Thoracic aorta (tissue), 2 donors: Measurements from ENCODE around the gene SAMD4A. TPM values are rescaled to one million over a fixed set of nuclear protein-coding genes. Genes with fewer than 3 reads are reported as not detected.

Experiments
- ATAC-seq: fragments of 150-250 bp; one replicate; pipeline ENCODE4 v1.8.0; 2017; ENCODE audit warnings: low read depth; ENCODE audit not compliant: insufficient number of reproducible peaks, low FRiP score
- DNase-seq: peaks from one replicate; pipeline ENCODE4 v3.0.0-alpha.2; 2020; ENCODE audit warnings: low spot score
- H3K27ac ChIP-seq, 2 donors: fragments of 200-600 bp; sonication (generic); 1 replicate in 1 of 2; 2 replicates in 1 of 2; pipeline ENCODE4 v1.5.1; 2016; ENCODE audit warnings: mild to moderate bottlenecking in 2 of 2, moderate library complexity in 2 of 2
- H3K27me3 ChIP-seq: fragments of 200-600 bp; sonication (generic); replicated peaks from 2 replicates; pipeline ENCODE4 v1.6.0; 2016; ENCODE audit warnings: mild to moderate bottlenecking; ENCODE audit not compliant: insufficient read depth
- H3K36me3 ChIP-seq: fragments of 200-600 bp; sonication (generic); one replicate; pipeline ENCODE4 v1.5.1; 2016
- H3K4me1 ChIP-seq, 2 donors: fragments of 200-600 bp; sonication (generic); 1 replicate in 1 of 2; 2 replicates in 1 of 2; pipeline versions ENCODE4 v1.5.1 to v1.6.0; 2016; ENCODE audit warnings: low read depth in 2 of 2, mild to moderate bottlenecking in 1 of 2; ENCODE audit not compliant: control insufficient read depth in 1 of 2
- H3K4me3 ChIP-seq: fragments of 200-600 bp; sonication (generic); 2 replicates; pipeline ENCODE4 v1.5.1; 2016; ENCODE audit warnings: mild to moderate bottlenecking
- H3K9me3 ChIP-seq: fragments of 200-600 bp; sonication (generic); 2 replicates; pipeline ENCODE4 v1.5.1; 2016
- total RNA-seq, 2 donors: library from RNA; depleted of rRNA; stranded (reverse); fragments of >200 nt; gene quantifications; one replicate each; pipeline versions ENCODE4 v1.1.0 to v1.2.3, GENCODE V29; 2016
- TF ChIP-seq, protein P1 (sequence below): fragments of 200-600 bp; sonication (generic); IDR thresholded peaks from one replicate; pipeline ENCODE4 v1.5.1; 2019; ENCODE audit warnings: antibody characterized with exemption

Gene SAMD4A
- total RNA-seq, 2 donors from 2014 or later = 142 to 172 TPM

DNA sequence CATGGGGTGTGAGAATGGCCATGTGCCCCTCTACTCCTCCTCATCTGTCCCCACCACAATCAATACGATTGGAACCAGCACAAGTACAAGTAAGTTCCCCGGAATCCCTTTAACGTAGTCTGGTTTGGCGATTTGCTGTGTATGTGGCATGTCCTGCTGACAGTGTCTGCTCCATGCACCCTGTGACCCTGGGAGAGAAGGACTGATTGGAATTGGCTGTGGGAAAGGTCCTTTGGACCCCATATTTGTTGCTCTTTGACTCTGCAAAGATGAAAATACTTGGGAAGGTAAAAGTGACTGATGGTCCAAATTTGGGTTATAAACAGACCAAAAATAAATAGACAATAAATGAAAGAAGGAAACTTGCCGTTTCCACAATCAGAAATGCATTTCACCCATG, 135.6 kb downstream of the SAMD4A start:
- Histone ChIP-seq H3K9me3 (no peaks in the 10 kb centered on the region), H3K36me3 (peaks cover 5% of the 10 kb centered on the region), H3K27me3 (no peaks in the 10 kb centered on the region), H3K27ac (no peak overlapping the region), H3K4me3 (no peak overlapping the region), H3K4me1 (peaks cover 19 to 62% of the 10 kb centered on the region in 2 donors)
- DNase-seq (no peak), ATAC-seq (no peak)
- TF ChIP-seq, protein P1, sequence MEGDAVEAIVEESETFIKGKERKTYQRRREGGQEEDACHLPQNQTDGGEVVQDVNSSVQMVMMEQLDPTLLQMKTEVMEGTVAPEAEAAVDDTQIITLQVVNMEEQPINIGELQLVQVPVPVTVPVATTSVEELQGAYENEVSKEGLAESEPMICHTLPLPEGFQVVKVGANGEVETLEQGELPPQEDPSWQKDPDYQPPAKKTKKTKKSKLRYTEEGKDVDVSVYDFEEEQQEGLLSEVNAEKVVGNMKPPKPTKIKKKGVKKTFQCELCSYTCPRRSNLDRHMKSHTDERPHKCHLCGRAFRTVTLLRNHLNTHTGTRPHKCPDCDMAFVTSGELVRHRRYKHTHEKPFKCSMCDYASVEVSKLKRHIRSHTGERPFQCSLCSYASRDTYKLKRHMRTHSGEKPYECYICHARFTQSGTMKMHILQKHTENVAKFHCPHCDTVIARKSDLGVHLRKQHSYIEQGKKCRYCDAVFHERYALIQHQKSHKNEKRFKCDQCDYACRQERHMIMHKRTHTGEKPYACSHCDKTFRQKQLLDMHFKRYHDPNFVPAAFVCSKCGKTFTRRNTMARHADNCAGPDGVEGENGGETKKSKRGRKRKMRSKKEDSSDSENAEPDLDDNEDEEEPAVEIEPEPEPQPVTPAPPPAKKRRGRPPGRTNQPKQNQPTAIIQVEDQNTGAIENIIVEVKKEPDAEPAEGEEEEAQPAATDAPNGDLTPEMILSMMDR = no peak

GRCh38 chr14:54703082-54703481, 136.2 kb downstream of the SAMD4A start:
- Histone ChIP-seq H3K4me1 (peaks cover 25 to 64% of the 10 kb centered on the region in 2 donors), H3K27ac (no peak overlapping the region), H3K27me3 (no peaks in the 10 kb centered on the region), H3K36me3 (peaks cover 5% of the 10 kb centered on the region), H3K4me3 (no peak overlapping the region), H3K9me3 (no peaks in the 10 kb centered on the region)
- ATAC-seq (no peak), DNase-seq (no peak)
- TF ChIP-seq, protein P1 = no peak

GRCh38 chr14:54703724-54704123, 136.8 kb downstream of the SAMD4A start:
- no peak overlapping the region for H3K4me3 ChIP-seq
- no peak for ATAC-seq
- no peak overlapping the region for H3K27ac ChIP-seq
- no peaks in the 10 kb centered on the region for H3K9me3 ChIP-seq
- H3K36me3 ChIP-seq = peaks cover 5% of the 10 kb centered on the region
- H3K4me1 ChIP-seq = peaks cover 24 to 65% of the 10 kb centered on the region in 2 donors
- no peaks in the 10 kb centered on the region for H3K27me3 ChIP-seq
- TF ChIP-seq, protein P1 = no peak
- DNase-seq = no peak

GRCh38 chr14:54704768-54705167, 137.8 kb downstream of the SAMD4A start:
- Histone ChIP-seq H3K4me1 (peaks cover 15 to 67% of the 10 kb centered on the region in 2 donors), H3K36me3 (peaks cover 5% of the 10 kb centered on the region), H3K9me3 (no peaks in the 10 kb centered on the region), H3K27me3 (no peaks in the 10 kb centered on the region), H3K27ac (no peak overlapping the region), H3K4me3 (no peak overlapping the region)
- TF ChIP-seq, protein P1 = no peak
- no peak for ATAC-seq
- DNase-seq = no peak

DNA sequence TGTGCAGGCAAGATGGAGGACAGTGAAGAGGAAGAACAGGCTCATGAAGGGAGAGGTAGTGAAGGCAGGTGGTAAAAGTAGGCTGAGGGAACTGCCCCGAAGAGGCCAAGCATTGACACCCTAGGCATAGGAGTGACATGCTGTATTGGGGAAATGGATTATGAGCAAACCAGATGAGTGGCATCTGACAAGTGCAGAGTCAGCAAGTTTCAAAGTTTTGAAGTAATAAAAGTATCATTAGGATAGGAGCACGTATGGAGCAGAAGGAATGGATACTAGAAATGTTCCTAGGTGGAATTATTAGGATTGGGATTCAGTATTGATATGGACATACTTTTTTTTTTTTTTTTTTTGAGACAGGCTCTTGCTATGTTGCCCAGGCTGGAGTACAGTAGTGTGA, 139.8 kb downstream of the SAMD4A start:
- TF ChIP-seq, protein P1 = no peak
- H3K4me1 ChIP-seq = peaks cover 23 to 77% of the 10 kb centered on the region in 2 donors

More for the DNA sequence above, 139.8 kb downstream of the SAMD4A start:
- peaks cover 5% of the 10 kb centered on the region for H3K36me3 ChIP-seq
- H3K4me3 ChIP-seq = no peak overlapping the region
- DNase-seq = no peak
- no peak for ATAC-seq
- no peak overlapping the region for H3K27ac ChIP-seq
- no peaks in the 10 kb centered on the region for H3K27me3 ChIP-seq
- H3K9me3 ChIP-seq = no peaks in the 10 kb centered on the region
